NCI-H82 treated with DMSO at 0.1 percent for 48 hours (cell line): ENCODE data around the gene KIT.

Experiments
- DNase-seq: peaks from one replicate; lab custom pipeline; 2025; ENCODE audit not compliant: unreplicated experiment; lab: John Stamatoyannopoulos, UW

KIT gene

DNA sequence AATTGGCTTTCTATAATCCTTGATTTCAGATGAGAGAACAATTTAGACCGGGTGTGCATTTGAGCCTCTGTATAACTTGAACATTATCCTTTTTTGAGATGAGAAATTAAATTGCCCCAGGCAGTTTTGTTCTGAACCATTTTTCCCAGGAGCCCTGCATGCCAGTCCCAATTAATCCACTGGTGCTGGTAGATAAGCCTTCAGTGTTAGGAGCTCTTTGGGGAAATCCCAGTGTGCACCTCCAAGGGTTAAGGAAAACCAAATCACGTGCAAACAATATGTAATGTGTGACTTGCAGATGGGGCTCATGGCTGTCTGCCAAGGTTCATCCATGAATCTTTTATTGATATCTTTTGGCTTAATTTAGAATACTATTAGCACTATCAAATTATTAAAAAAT, 43.2 kb downstream of the KIT start:
- DNase-seq = no peak

DNA sequence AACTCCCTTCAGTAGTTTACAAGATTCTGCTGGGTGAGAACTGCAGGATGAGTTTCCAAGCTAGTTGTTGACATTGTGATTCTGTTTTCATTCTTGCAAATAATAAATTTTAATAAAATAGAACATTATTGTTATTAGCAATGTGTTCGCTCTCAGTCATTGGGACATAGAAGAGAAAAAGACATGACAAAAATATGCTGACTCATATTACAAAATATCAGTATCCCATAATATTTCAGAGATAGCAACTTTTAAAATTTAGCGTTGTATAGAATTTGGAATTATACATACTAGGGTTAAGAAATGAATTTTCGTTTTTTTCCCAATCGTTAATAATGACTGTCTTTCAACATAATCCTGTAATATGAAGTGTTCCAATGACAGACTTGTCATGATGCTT, 45.4 kb downstream of the KIT start:
- no peak for DNase-seq

DNA sequence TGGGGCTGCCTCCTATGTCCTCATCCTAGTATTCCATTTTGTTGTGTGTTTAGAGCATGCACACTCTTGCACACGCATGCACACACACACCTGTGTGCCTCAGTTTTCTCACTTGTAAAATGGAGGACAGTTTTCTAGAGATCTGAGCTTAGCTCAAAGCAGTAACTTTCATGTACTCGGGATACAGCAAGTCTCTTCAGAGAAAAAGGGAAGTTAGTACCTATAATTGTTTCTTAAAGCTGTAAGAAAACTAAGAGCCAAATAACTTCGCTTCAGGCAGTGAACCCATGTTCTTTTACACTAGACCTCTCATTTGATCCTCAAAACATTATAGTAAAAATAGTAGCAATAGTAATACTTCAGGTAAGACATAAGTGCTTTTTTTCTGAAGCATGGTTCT, 49.6 kb downstream of the KIT start:
- no peak for DNase-seq

DNA sequence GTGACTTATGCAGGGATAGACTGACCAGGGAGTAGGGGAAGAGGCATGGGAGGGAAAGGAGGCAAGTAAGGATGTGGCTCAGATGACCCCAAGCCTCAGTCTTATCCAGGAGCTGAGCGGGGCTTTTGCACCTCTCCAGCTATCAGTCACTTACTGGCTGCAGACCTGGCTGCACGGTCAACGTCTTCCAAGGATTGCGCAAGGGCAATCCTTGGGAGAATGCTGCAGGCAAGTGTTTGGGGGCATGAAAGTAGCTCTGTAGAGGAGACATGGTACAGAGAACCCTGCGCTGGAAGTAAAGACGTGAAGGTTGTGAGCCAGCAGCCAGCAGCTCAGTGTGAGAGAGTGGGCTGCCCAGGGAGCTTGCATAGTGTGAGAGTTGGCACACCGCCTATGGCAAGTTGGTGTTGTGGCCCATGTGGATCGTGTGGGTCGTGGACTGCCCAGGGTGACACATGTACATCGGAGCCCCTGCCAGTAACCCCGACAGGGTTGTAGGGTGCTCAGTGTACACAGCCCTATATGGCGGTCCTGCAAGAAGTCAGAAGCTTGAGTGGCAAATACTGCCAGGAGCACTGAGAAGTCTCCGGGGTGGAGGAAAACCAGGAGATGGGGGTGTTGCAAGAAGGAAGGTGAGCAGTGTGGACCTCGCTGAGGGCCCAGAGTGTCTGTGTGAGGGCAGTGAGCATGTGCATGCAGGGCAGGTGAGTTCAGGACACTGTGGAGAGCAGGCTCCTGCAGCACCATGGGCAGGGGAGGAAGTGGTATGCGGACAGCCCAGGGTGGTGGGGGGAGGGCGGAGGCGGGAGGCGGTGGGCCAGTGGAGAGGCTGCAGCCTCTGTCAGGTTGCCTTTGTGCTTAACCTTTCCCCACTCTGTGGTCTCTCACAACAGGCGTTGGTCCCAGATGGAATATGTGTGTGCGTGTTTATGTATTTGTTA, 50.9 kb downstream of the KIT start:
- no peak for DNase-seq

GRCh38 chr4:54709400-54709799, 51.6 kb downstream of the KIT start:
- no peak for DNase-seq

DNA sequence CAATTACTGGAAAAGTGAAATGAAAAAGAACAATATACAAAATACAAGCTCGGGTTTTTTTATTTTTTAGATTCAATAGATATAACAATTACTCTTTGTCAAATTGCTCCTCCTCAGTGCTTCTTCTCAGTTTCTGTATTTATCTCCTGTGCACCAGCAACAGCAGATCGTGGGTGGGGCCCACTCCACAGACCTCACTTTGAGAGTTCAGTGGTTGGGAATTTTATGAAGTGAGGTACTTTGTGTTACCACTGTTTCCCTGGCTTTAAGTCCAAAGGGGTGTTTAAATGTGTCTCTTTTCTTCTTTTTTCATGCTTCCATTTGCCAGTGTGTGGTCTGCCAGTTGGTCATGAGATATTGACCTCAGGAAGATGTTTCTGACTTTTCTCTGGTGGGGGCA, 54.4 kb downstream of the KIT start:
- no peak for DNase-seq

DNA sequence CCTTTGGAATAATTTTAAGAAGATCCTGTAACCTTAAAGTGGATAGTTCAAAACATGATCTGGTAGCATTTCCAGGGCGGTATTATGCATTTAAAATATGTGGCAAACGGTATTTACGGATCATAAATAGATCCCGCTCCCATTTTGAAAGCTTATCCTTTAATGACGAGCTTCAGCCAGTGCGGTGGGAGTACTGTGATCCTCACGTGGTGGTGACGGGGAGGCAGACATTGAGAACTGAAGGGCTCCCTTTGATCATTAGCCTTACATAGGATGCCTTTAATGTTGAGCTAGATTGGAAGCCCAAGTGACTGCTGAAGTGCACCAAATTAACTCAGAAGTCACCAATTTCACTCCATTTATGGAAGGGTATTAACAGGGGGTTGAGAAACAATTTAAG, 56.9 kb downstream of the KIT start:
- no peak for DNase-seq

DNA sequence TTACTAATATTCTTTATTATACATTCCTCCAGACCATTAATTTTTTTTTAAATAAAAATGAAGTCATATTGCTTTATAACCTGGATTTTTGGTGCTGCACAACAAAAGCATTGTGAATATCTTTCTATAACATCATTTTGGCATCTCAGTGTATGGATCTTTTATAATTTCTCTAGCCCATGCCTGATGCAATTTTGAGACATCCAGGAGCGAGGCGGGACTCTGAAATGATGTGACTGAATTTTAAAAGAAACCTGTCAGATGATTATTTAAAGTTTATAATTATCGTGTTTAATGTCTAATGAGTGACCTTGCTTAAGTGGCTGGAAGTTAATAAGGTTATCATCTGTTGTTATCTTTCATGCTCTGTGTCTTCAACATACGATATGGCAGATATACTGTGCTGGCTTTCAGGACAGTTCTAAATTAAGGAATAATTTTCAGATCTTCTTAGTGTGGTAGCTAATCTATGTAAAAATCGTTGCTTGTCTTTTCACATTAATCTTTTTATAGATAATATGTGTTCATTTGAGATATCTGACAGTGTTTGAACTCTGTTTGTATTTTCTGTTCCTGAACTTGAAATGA, 58.8 kb downstream of the KIT start:
- no peak for DNase-seq

DNA sequence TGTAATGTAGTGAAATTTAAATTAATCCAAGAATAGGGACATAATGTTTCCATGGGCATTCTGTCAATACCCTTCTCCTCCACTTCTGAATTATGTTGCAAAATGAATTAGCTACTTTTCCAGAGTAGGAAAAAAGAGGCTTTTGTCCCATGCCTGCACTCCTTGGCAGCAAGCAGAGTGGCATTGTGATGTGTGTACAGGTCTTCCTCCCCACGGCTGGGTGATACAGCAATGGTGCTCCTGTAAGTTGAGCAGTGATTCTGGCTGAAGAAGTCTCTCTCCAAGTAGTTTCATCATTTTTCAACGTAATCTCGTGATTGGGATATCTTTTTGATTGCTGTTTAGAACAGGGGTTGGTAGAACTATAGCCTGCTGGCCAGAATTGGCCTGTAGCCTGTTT, 59.9 kb downstream of the KIT start:
- DNase-seq = no peak

DNA sequence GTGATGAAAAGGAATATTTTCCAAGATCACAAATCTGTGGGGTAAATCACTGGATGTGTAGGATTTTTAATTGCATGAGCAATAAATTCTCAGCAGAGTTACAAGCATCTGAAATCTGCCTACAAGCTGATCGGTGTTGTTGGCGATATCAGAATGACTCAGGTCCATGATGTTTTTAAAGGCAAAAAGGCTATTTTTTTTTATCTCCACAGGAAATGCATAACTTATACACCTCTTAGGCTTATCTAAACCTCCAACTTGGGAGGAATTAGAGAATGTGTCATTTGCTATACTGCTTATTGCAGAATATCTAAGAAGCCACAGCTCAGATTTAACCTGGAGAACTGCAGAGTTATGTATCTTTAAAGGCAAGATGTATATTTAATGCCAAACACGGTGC, 61.6 kb downstream of the KIT start:
- DNase-seq = no peak

GRCh38 chr4:54723220-54723619, 65.5 kb downstream of the KIT start:
- DNase-seq = no peak

- DNase-seq = no peak
These were observed 66.1 kb downstream of the KIT start for GRCh38 chr4:54723820-54724219.

- DNase-seq = no peak
These were observed 69.2 kb downstream of the KIT start for GRCh38 chr4:54726907-54727306.

DNA sequence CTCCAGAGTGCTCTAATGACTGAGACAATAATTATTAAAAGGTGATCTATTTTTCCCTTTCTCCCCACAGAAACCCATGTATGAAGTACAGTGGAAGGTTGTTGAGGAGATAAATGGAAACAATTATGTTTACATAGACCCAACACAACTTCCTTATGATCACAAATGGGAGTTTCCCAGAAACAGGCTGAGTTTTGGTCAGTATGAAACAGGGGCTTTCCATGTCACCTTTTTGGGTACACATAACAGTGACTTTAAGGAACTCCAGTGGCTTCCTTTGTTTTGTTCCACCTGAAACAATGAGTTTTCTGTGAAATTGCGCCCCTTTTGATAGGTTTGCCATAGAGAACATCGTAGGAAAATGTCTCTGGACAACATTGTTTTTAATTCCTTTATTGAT, 69.6 kb downstream of the KIT start:
- no peak for DNase-seq

DNA sequence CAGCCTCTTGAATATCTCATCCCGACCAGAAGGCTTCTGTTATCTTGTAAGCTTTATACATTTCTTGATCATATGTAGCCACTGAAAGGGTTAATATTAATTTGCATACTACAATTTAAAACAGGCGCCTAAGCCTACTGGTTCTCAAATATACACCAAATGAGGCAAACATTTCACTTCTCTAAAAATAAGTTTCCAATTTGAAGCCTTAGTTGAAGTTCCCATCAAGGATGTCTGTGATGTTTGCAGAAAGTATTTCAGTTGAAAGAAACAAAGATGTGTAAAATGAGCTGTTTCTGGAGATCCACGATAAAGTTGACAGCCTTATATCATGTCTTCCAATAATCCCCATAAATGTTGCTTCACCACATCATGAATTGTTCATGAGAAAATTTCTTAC, 70.6 kb downstream of the KIT start:
- no peak for DNase-seq

- no peak for DNase-seq
These were observed 71.5 kb downstream of the KIT start for GRCh38 chr4:54729256-54729655.

DNA sequence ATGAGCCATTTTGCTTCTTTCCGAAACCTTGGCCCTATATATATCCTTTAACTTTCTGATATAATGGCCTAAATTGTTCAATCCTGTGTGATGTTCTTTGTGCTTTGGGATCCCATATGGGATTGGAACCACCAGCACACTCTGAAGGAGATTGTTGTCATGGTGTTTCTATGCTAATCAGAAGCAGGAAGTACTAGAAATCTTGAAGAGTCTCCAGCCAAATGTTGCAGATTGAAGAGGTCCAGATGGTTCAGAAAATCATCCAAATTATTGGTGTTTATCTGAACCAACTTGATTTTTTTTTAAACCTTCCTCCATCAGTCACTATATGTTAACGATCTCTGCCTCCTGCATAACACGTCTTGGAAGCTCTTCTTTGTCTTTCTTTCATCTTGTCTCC, 72.8 kb downstream of the KIT start:
- no peak for DNase-seq

DNA sequence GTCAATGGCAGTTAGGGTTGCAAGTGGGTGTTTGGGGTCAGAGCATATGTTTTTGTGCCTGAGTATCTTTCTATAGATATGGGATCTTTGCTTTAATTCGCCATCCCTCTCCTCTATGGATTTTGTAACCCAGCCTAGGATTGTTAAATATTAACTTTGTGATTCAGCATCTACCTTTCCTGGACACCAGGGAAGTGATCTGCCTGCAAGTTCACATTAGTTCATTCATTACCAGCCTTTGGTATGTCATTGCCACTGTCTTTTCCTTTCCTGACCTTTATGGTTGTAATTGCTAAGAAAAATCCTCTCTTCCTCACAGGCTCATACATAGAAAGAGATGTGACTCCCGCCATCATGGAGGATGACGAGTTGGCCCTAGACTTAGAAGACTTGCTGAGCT, 73.8 kb downstream of the KIT start:
- no peak for DNase-seq

GRCh38 chr4:54731976-54732375, 74.2 kb downstream of the KIT start:
- no peak for DNase-seq

DNA sequence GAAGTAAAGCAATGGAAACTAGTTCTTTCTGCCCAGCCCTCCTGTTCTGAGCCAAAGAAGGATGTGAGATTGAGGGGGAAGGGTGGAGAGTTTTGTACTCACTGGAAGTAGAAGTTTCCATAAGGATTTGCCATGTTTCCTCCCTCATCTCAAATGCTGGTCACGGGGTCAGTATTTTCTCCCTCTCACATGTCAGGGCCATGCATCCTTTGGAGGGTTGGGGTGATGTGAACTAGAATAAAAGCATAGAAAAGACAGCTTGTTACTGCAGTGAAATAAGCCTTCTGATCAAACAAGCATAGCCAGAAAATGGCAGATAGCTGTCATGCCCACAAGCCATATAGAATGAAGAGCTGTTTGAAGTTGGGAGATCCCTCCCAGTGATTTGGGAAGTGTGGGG, 79.7 kb downstream of the KIT start:
- no peak for DNase-seq

DNA sequence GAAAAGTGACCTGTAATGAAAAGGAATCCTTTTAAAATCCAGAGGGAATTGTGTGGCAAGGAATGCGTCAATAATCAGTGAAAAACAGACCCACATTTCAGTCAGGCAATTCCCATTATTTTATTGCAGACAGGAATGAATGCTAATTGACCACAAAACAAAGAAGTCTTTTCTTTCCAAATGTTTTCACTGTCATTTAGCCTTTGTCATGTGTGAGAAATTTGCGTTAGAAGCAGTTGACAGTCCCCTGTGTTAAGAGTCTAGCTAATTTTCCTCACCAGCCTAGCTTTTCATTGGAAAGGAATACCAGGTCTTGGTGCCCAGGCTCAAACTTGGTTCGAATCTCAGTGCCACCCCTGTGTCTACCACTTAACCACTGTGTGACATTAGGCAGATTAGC, 83.4 kb downstream of the KIT start:
- DNase-seq = no peak

DNA sequence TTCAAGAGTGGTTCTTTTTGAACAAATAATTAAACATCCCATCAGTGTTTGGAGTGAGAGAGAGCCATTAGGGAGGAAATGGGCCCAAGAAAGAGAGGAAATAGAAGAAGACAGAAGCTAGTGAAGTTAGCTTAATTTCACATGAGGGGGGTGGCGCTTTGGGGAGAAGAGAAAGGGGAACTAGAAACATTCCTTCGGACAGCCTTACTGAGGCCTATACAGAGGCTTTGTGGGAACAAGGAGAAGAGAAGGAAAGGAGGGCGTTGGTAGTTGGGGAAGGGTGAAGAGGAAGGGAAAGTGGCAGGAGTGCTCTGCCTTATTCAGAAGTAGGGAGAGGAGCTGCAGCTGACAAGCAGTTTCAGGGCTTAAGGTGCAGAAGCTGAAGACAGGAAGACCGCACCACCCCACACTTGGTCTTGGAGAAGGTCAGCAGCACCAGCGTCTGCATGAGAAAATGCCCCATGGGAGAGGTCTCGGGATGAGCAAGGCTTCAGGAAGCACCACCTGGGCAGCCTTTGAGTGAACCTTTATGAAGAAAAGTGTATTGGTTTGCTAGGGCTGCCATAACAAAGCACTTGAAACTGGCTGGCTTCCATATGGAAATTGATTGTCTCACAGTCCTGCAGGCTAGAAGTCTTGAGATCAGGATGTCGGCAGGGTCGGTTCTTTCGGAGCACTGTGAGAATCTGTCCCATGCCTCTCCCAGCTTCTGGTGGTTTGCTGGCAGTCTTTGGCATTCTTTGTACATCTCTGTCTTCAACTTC, 85.1 kb downstream of the KIT start:
- DNase-seq = no peak
